GM12891 (cell line): Measurements from ENCODE around the gene POC1A.

ENCODE experiments used
- POLR2A ChIP-seq: IDR thresholded peaks from 2 replicates; pipeline ENCODE4 v1.6.1; 2011; ENCODE audit warnings: low read depth, low read length, control low read depth
- POLR2AphosphoS5 ChIP-seq: IDR thresholded peaks from 2 replicates; pipeline ENCODE4 v1.6.1; 2011; ENCODE audit warnings: low read depth, low read length, control low read depth
- TAF1 ChIP-seq: IDR thresholded peaks from 2 replicates; pipeline ENCODE4 v1.6.1; 2011; ENCODE audit warnings: low read depth, low read length, control low read depth

DNA sequence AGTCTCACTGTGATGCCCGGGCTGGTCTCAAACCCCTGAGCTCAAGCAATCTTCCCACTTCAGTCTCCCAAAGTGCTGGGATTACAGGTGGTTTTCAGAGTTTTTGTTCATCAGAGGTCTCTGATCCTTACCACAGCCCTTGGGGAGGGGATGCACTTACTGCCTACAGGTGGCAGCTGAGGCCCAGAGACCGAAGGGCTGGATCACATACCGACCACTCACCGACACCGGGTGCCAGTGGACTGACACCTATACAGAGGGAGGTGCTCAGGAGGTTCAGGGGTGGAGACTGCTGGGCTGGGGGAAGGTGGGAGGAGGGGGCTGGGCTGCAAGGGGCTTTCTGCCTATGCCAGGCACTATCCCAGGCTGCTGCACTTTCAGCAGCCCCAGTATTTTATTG lies 117.4 kb downstream of the POC1A start:
- TF ChIP-seq POLR2A (no peak), POLR2AphosphoS5 (no peak), TAF1 (no peak)
